HT1080 (cell line): ENCODE data around the gene RARB. TPM values are rescaled to one million over a fixed set of nuclear protein-coding genes. Genes with fewer than 3 reads are reported as not detected.

Source experiments
- DNase-seq: peaks from one replicate; pipeline ENCODE4 v3.0.0-alpha.2; 2015; ENCODE audit warnings: low read depth
- small RNA-seq: library from RNA; depleted of rRNA; stranded (forward); fragments of <200 nt; gene quantifications from one replicate; pipeline ENCODE3, GENCODE V24; 2014
- total RNA-seq: library from RNA; depleted of rRNA; stranded (reverse); fragments of >200 nt; shearing (Covaris generic); gene quantifications from 2 replicates; pipeline ENCODE4 v1.2.3, GENCODE V29; 2014; rRNA removed

RARB gene
- total RNA-seq, 1 experiment from 2014 or later = 0.40 TPM

GRCh38 chr3:25593001-25593400, 164.9 kb downstream of the RARB start:
- DNase-seq = no peak

GRCh38 chr3:25594007-25594502, 166.0 kb downstream of the RARB start:
- DNase-seq = peak; percentile 73

GRCh38 chr3:25597535-25598101, 169.6 kb downstream of the RARB start:
- no peak for DNase-seq

GRCh38 chr3:25603703-25604102, 175.6 kb downstream of the RARB start:
- DNase-seq = peak; percentile 20

GRCh38 chr3:25604107-25604805, 176.2 kb downstream of the RARB start:
- peak; percentile 90 for DNase-seq

- DNase-seq = no peak
Measured at GRCh38 chr3:25610167-25610566, 182.1 kb downstream of the RARB start.

GRCh38 chr3:25610779-25611178, 182.7 kb downstream of the RARB start:
- DNase-seq = no peak

GRCh38 chr3:25611193-25611592, 183.1 kb downstream of the RARB start:
- no peak for DNase-seq

- DNase-seq = no peak
Measured at GRCh38 chr3:25618028-25618427, 190.0 kb downstream of the RARB start.

GRCh38 chr3:25619382-25619781, 191.3 kb downstream of the RARB start:
- no peak for DNase-seq

- DNase-seq = no peak
Measured at GRCh38 chr3:25620493-25620892, 192.4 kb downstream of the RARB start.

GRCh38 chr3:25621087-25621486, 193.0 kb downstream of the RARB start:
- no peak for DNase-seq

- no peak for DNase-seq
Measured at GRCh38 chr3:25631989-25632388, 203.9 kb downstream of the RARB start.

GRCh38 chr3:25633919-25634318, 205.9 kb downstream of the RARB start:
- DNase-seq = no peak

GRCh38 chr3:25635038-25635437, 207.0 kb downstream of the RARB start:
- no peak for DNase-seq

Small RNA genes lying within 50 kb of the gene (small RNA-seq; reads per million reads assigned to genes)
- gene RF01161 (0.30 reads per million, percentile 29 among the genes with 10 or more reads in this experiment), gene RF02271 (not detected)

Other genes starting within 250 kb of the RARB start
- gene TOP2B, start 236.6 kb downstream of the RARB start, total RNA-seq = 52.0 and 52.2 TPM in 2 replicates